H9 (cell line): Measurements from ENCODE around the gene LOC128125822.

Experiments
- DNase-seq: peaks from one replicate; pipeline ENCODE4 v3.0.0-alpha.2; 2017
- H2AFZ ChIP-seq: one replicate; pipeline ENCODE4 v1.6.1; 2013; ENCODE audit warnings: mild to moderate bottlenecking, low read length, control low read depth, moderate library complexity
- H2AK5ac ChIP-seq: 2 replicates; pipeline ENCODE4 v1.6.1; 2013; ENCODE audit warnings: low read length, control low read depth, mixed read lengths; ENCODE audit not compliant: insufficient read length
- H2BK120ac ChIP-seq: one replicate; pipeline ENCODE4 v1.6.1; 2013; ENCODE audit warnings: low read depth, mild to moderate bottlenecking, low read length, control low read depth, inconsistent platforms; ENCODE audit not compliant: poor library complexity, severe bottlenecking
- H2BK12ac ChIP-seq: 2 replicates; pipeline ENCODE4 v1.6.1; 2013; ENCODE audit warnings: low read length, control low read depth, mixed read lengths, low read depth; ENCODE audit not compliant: insufficient read length
- H2BK15ac ChIP-seq: 2 replicates; pipeline ENCODE4 v1.6.1; 2013; ENCODE audit warnings: low read depth, low read length, control low read depth
- H2BK20ac ChIP-seq: one replicate; pipeline ENCODE4 v1.6.1; 2013; ENCODE audit warnings: low read depth, mild to moderate bottlenecking, low read length, control low read depth, inconsistent platforms; ENCODE audit not compliant: poor library complexity, severe bottlenecking
- H2BK5ac ChIP-seq: 2 replicates; pipeline ENCODE4 v1.6.1; 2013; ENCODE audit warnings: low read length, control low read depth, mixed read lengths; ENCODE audit not compliant: insufficient read length
- H3K14ac ChIP-seq: 2 replicates; pipeline ENCODE4 v1.6.1; 2013; ENCODE audit warnings: low read length, control low read depth; ENCODE audit not compliant: insufficient read depth
- H3K18ac ChIP-seq: 2 replicates; pipeline ENCODE4 v1.6.1; 2013; ENCODE audit warnings: low read depth, mild to moderate bottlenecking, mixed read lengths, low read length, control low read depth; ENCODE audit not compliant: insufficient read length
- H3K23ac ChIP-seq: 2 replicates; pipeline ENCODE4 v1.6.1; 2013; ENCODE audit warnings: low read length, control low read depth, mixed read lengths, low read depth; ENCODE audit not compliant: insufficient read length
- H3K23me2 ChIP-seq: 2 replicates; pipeline ENCODE4 v1.6.1; 2013; ENCODE audit warnings: low read depth, mild to moderate bottlenecking, mixed read lengths, low read length, control low read depth; ENCODE audit not compliant: insufficient read length, poor library complexity, severe bottlenecking
- H3K27ac ChIP-seq: 2 replicates; pipeline ENCODE4 v1.5.1; 2013; ENCODE audit warnings: low read length, control low read depth, mixed read lengths, low read depth; ENCODE audit not compliant: insufficient read length
- H3K27me3 ChIP-seq: 2 replicates; pipeline ENCODE4 v1.6.1; 2013; ENCODE audit warnings: low read length, control low read depth, inconsistent platforms; ENCODE audit not compliant: insufficient read depth
- H3K4ac ChIP-seq: 2 replicates; pipeline ENCODE4 v1.6.1; 2013; ENCODE audit warnings: low read depth, mild to moderate bottlenecking, control low read depth, inconsistent platforms, low read length, moderate library complexity
- H3K4me1 ChIP-seq: 2 replicates; pipeline ENCODE4 v1.6.1; 2013; ENCODE audit warnings: low read length, control low read depth, inconsistent platforms; ENCODE audit not compliant: insufficient read depth
- H3K4me2 ChIP-seq: 2 replicates; pipeline ENCODE4 v1.6.1; 2013; ENCODE audit warnings: low read length, control low read depth, mixed read lengths; ENCODE audit not compliant: insufficient read length, insufficient read depth
- H3K56ac ChIP-seq: 2 replicates; pipeline ENCODE4 v1.6.1; 2013; ENCODE audit warnings: low read depth, mild to moderate bottlenecking, mixed read lengths, low read length, control low read depth; ENCODE audit not compliant: insufficient read length
- H3K79me1 ChIP-seq: 2 replicates; pipeline ENCODE4 v1.6.1; 2013; ENCODE audit warnings: low read depth, mild to moderate bottlenecking, moderate library complexity, low read length, control low read depth, inconsistent platforms; ENCODE audit not compliant: insufficient read depth, poor library complexity, severe bottlenecking
- H3K79me2 ChIP-seq: 2 replicates; pipeline ENCODE4 v1.6.1; 2013; ENCODE audit warnings: low read length, control low read depth, inconsistent platforms; ENCODE audit not compliant: insufficient read depth
- H3K9ac ChIP-seq: 2 replicates; pipeline ENCODE4 v1.6.1; 2013; ENCODE audit warnings: low read length, control low read depth, mixed read lengths; ENCODE audit not compliant: insufficient read length; ENCODE audit errors: extremely low read depth
- H3K9me3 ChIP-seq: one replicate; pipeline ENCODE4 v1.6.1; 2013; ENCODE audit warnings: low read depth, low read length, inconsistent platforms; ENCODE audit not compliant: control insufficient read depth
- H3T11ph ChIP-seq: one replicate; pipeline ENCODE4 v1.6.1; 2013; ENCODE audit warnings: mild to moderate bottlenecking, low read length, control low read depth, inconsistent platforms
- H4K20me1 ChIP-seq: one replicate; pipeline ENCODE4 v1.6.1; 2013; ENCODE audit not compliant: control insufficient read depth, insufficient read length, insufficient read depth
- H4K5ac ChIP-seq: 2 replicates; pipeline ENCODE4 v1.6.1; 2013; ENCODE audit warnings: low read depth, mild to moderate bottlenecking, mixed read lengths, low read length, control low read depth; ENCODE audit not compliant: insufficient read length
- H4K8ac ChIP-seq: replicated peaks from 2 replicates; pipeline ENCODE4 v1.6.1; 2013; ENCODE audit warnings: low read length, control low read depth, mixed read lengths, low read depth; ENCODE audit not compliant: insufficient read length
- H4K91ac ChIP-seq: 2 replicates; pipeline ENCODE4 v1.6.1; 2013; ENCODE audit warnings: low read depth, mild to moderate bottlenecking, moderate library complexity, mixed read lengths, low read length, control low read depth; ENCODE audit not compliant: insufficient read length
- H3K27ac Mint-ChIP-seq, 3 experiments: 2 replicates in 2 of 3; 3 replicates in 1 of 3; pipeline ENCODE4 v1.8.0; 2020 to 2021; ENCODE audit warnings: mixed read lengths in 3 of 3, mild to moderate bottlenecking in 1 of 3, moderate library complexity in 1 of 3
- H3K27me3 Mint-ChIP-seq: 2 replicates; pipeline ENCODE4 v1.8.0; 2021; ENCODE audit warnings: low read depth, mild to moderate bottlenecking, moderate library complexity, mixed read lengths
- H3K36me3 Mint-ChIP-seq, 3 experiments: 2 replicates in 2 of 3; 3 replicates in 1 of 3; pipeline ENCODE4 v1.8.0; 2020 to 2021; ENCODE audit warnings: low read depth in 3 of 3, mixed read lengths in 3 of 3; ENCODE audit not compliant: insufficient read depth in 1 of 3
- H3K4me1 Mint-ChIP-seq, 2 experiments: 2 replicates each; pipeline ENCODE4 v1.8.0; 2020; ENCODE audit warnings: mixed read lengths in 2 of 2
- H3K4me3 Mint-ChIP-seq, 2 experiments: 2 replicates in 1 of 2; 3 replicates in 1 of 2; pipeline ENCODE4 v1.8.0; 2020 to 2021; ENCODE audit warnings: mild to moderate bottlenecking in 2 of 2, mixed read lengths in 2 of 2, moderate library complexity in 1 of 2
- H3K9me3 Mint-ChIP-seq, 2 experiments: 2 replicates in 1 of 2; 3 replicates in 1 of 2; pipeline ENCODE4 v1.8.0; 2020; ENCODE audit warnings: mild to moderate bottlenecking in 2 of 2, mixed read lengths in 2 of 2, moderate library complexity in 1 of 2
- CTCF ChIP-seq: fragments of 200-600 bp; sonication (generic); conservative IDR thresholded peaks from 3 replicates; pipeline ENCODE4 v1.8.0; 2021; ENCODE audit warnings: antibody characterized with exemption, mild to moderate bottlenecking
- WGBS: extraction: QIAGEN DNeasy Blood & Tissue Kit; methylation state at CpG from one replicate; pipeline ENCODE4 v1.1.7; 2013; ENCODE audit warnings: missing lambda C conversion rate, low lambda C conversion rate, mixed read lengths; ENCODE audit not compliant: insufficient read length; ENCODE audit errors: extremely low coverage; 5-methylcytosine and 5-hydroxymethylcytosine counted together

The LOC128125822 gene

GRCh38 chr6:63582579-63583231, 10.4 kb downstream of the LOC128125822 start:
- Histone ChIP-seq H3K23me2 (no peaks in the 10 kb centered on the region), H3K56ac (no peak overlapping the region), H3K79me2 (no peaks in the 10 kb centered on the region), H3K4me2 (no peak overlapping the region), H3K79me1 (no peaks in the 10 kb centered on the region), H3K14ac (no peak overlapping the region), H3K9me3 (no peaks in the 10 kb centered on the region), H2BK120ac (no peak overlapping the region), H3T11ph (no peak overlapping the region), H2AFZ (no peak overlapping the region), H2AK5ac (no peak overlapping the region), H4K20me1 (no peaks in the 10 kb centered on the region), H4K91ac (no peak overlapping the region), H3K27me3 (no peaks in the 10 kb centered on the region), H3K4me1 (no peaks in the 10 kb centered on the region), H2BK12ac (no peak overlapping the region), H2BK20ac (no peak overlapping the region), H3K23ac (no peak overlapping the region), H4K5ac (no peak overlapping the region), H3K27ac (no peak overlapping the region), H2BK15ac (no peak overlapping the region), H3K4ac (no peak overlapping the region), H2BK5ac (no peak overlapping the region), H3K9ac (no peak overlapping the region), H4K8ac (no peak overlapping the region), H3K18ac (no peak overlapping the region)
- Mint-ChIP-seq H3K9me3 (no peaks in the 10 kb centered on the region), H3K4me3 (no peak overlapping the region), H3K36me3 (peaks cover 15 to 45% (median 36%) of the 10 kb centered on the region in 3 experiments; a peak in 6 of 7 replicates), H3K27ac (peak overlapping the region in 1 of 3 experiments; percentile 42; a peak in 1 of 7 replicates), H3K27me3 (peaks cover 3% of the 10 kb centered on the region), H3K4me1 (no peaks in the 10 kb centered on the region)
- no CpG with 5 or more reads among the region's 4 CpGs for WGBS
- no peak for DNase-seq
- no peak for TF ChIP-seq CTCF
